Chondrocyte (in vitro differentiated cells): Measurements from ENCODE around the gene COX8A. TPM values are rescaled to one million over a fixed set of nuclear protein-coding genes. Genes with fewer than 3 reads are reported as not detected.

Source experiments
- DNase-seq: peaks from one replicate; pipeline ENCODE4 v3.0.0; 2021; ENCODE audit warnings: mixed read lengths, low spot score
- H3K27ac Mint-ChIP-seq: one replicate; pipeline ENCODE4 v1.8.0; 2021; ENCODE audit warnings: mild to moderate bottlenecking, moderate library complexity, mixed read lengths; ENCODE audit not compliant: unreplicated experiment
- H3K27me3 Mint-ChIP-seq: 2 replicates; pipeline ENCODE4 v1.8.0; 2021; ENCODE audit warnings: low read depth, mixed read lengths
- H3K36me3 Mint-ChIP-seq: 2 replicates; pipeline ENCODE4 v1.8.0; 2021; ENCODE audit warnings: low read depth, mixed read lengths
- H3K4me1 Mint-ChIP-seq: 2 replicates; pipeline ENCODE4 v1.8.0; 2021; ENCODE audit warnings: low read depth, mild to moderate bottlenecking, mixed read lengths
- H3K4me3 Mint-ChIP-seq: one replicate; pipeline ENCODE4 v1.8.0; 2021; ENCODE audit warnings: mild to moderate bottlenecking, moderate library complexity, mixed read lengths; ENCODE audit not compliant: unreplicated experiment
- H3K9me3 Mint-ChIP-seq: 2 replicates; pipeline ENCODE4 v1.8.0; 2021; ENCODE audit warnings: low read depth, mixed read lengths
- total RNA-seq: library from RNA; stranded (reverse); gene quantifications from 3 replicates; pipeline ENCODE4 v1.2.1, GENCODE V29; 2021
- TF ChIP-seq, protein P1 (sequence below): fragments of 200-600 bp; sonication (generic); IDR thresholded peaks from 2 replicates; pipeline ENCODE4 v1.5.0; 2021; ENCODE audit warnings: antibody characterized with exemption, mild to moderate bottlenecking, moderate library complexity

COX8A gene
- total RNA-seq, 1 donor from 2014 or later, result 245 TPM

DNA sequence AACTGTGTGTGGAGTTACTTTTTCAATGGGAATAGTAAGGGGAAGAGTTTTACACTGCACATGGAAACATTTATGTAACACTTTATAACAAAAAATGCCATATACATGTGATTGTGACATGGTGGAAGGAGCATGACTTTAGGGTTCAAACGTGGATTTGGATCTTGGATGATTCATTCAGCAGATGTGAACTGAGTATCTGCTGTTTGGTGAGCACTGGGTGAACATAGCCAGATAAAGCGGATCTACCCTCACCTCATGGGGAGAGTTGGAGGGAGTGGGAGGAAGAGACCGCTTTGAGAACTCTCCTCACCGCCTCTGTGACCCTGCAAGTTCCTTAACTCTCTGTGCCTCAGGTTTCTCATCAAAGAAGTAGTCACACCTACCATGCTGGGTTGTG is 32.5 kb upstream of the COX8A start:
- Mint-ChIP-seq H3K27ac (no peak overlapping the region), H3K36me3 (peaks cover 1% of the 10 kb centered on the region)
- DNase-seq, result no peak

DNA sequence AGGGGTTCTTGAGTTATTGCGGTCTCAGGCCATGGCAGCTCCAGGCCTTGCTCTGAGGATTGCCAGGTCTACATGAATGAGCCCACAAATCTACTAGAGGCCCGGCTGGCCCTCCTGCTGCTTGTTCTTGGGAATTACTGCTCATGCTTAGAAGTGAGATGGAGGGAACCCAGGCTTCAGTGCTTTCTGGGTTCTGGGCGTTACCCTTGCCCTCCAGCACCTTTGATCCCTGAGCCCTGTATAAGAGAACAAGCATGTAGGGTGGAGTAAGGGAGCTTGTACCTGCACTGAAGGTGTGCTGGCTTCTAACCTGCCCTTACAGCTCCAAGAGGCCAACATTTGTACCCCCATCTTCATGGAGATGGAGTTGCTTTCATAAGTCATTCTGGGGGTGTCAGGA is 31.6 kb upstream of the COX8A start:
- peaks cover 1% of the 10 kb centered on the region for H3K36me3 Mint-ChIP-seq
- no peak for DNase-seq
- no peak overlapping the region for H3K4me3 Mint-ChIP-seq
- no peaks in the 10 kb centered on the region for H3K27me3 Mint-ChIP-seq
- TF ChIP-seq, protein P1, sequence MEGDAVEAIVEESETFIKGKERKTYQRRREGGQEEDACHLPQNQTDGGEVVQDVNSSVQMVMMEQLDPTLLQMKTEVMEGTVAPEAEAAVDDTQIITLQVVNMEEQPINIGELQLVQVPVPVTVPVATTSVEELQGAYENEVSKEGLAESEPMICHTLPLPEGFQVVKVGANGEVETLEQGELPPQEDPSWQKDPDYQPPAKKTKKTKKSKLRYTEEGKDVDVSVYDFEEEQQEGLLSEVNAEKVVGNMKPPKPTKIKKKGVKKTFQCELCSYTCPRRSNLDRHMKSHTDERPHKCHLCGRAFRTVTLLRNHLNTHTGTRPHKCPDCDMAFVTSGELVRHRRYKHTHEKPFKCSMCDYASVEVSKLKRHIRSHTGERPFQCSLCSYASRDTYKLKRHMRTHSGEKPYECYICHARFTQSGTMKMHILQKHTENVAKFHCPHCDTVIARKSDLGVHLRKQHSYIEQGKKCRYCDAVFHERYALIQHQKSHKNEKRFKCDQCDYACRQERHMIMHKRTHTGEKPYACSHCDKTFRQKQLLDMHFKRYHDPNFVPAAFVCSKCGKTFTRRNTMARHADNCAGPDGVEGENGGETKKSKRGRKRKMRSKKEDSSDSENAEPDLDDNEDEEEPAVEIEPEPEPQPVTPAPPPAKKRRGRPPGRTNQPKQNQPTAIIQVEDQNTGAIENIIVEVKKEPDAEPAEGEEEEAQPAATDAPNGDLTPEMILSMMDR, result no peak
- H3K27ac Mint-ChIP-seq, result no peak overlapping the region
- peaks cover 27% of the 10 kb centered on the region for H3K4me1 Mint-ChIP-seq
- no peaks in the 10 kb centered on the region for H3K9me3 Mint-ChIP-seq

More for the DNA sequence above, 32.5 kb upstream of the COX8A start:
- Mint-ChIP-seq H3K4me3 (no peak overlapping the region), H3K9me3 (no peaks in the 10 kb centered on the region), H3K27me3 (no peaks in the 10 kb centered on the region), H3K4me1 (peaks cover 27% of the 10 kb centered on the region)
- TF ChIP-seq, protein P1, result no peak

DNA sequence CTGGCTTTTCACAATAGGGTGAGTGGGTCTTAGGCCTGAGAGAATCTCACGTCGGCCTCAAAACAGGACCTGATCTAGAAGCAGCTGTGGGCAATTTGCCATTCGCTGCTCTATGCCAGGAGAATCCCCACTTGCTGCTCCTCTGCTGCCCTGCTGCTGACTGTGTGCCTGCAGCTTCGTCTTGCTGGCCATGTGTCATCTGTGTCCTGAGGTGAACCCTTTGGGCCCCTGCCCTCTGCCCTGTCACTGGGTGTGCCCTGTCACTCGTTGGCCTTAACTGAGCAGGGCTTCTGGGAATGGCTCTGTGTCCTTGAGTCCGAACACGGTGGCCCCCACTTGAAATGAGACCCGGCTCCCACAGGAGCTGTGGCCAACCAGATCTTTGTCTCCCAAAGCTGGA is 29.4 kb upstream of the COX8A start:
- peaks cover 1% of the 10 kb centered on the region for H3K36me3 Mint-ChIP-seq
- no peak overlapping the region for H3K4me3 Mint-ChIP-seq
- peaks cover 16% of the 10 kb centered on the region for H3K4me1 Mint-ChIP-seq
- peak overlapping the region; percentile 61 for H3K27ac Mint-ChIP-seq
- DNase-seq, result no peak
- TF ChIP-seq, protein P1, result no peak
- H3K9me3 Mint-ChIP-seq, result no peaks in the 10 kb centered on the region
- no peaks in the 10 kb centered on the region for H3K27me3 Mint-ChIP-seq

DNA sequence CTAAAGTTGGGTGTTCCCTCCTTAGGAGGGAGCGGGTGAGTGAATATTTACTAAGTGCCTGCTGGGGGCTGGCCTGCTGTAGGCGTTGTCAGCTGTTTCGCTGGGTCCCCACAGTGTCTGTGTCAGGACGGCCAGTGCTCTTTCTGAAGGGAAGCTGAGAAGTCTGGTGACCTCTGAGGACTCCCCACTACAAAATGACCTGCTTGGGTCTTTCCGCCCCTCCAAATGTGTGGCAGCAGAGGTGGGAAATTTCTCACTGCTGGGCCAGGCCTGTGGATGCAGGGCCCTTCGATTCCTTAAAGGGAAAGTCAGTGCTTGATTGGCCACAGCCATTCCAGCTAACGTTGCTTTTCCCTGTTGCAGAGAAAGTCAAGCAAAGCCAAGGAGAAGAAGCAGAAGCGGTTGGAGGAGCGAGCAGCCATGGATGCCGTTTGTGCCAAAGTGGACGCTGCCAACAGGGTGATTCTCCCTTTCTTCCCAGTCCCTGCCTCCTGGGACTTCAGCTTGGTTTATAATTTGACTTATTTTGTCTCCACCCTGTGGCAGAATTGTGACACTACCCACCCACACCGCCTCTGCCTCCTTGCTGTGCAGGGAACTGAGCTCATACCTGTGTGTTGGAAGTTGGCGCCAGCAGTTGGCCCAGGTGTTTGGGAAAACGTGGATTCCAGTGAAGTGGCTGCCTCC is 28.8 kb upstream of the COX8A start:
- Mint-ChIP-seq H3K4me1 (peaks cover 11% of the 10 kb centered on the region), H3K27me3 (no peaks in the 10 kb centered on the region), H3K4me3 (no peak overlapping the region), H3K36me3 (peaks cover 1% of the 10 kb centered on the region), H3K27ac (peak overlapping the region; percentile 70), H3K9me3 (no peaks in the 10 kb centered on the region)
- TF ChIP-seq, protein P1, result peak; percentile 93
- DNase-seq, result no peak

DNA sequence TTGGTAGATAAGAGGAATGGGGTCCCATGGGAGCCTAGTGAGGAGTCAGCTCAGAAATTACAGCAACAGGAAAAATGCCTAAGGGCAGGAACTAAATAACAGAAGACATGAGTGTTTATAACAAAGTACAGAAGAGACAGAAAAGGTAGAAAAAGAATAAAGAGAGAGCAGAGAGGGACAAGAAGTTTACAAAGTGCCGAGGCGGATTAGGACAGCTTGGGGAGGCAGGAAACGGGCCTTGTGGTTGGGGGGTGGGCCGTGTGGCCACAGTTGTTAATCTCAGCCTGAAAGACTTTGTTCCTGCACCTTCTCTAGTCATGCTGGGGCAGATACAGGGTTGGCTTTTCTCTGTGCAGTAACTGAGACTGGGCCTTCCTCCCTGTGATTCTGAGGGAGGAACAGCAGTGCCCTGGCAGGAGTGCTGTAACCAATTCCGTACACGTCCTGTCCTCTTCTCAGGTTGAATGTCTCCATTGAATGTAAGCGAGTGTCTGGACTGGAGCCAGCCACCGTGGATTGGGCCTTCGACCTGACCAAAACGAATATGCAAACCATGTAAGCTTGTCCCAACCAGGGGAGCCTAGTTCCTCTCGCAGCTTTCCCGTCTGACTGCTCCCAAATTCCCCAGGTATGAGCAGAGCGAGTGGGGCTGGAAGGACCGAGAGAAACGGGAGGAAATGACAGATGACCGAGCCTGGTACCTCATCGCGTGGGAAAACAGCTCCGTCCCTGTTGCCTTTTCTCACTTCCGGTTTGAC is 22.5 kb upstream of the COX8A start:
- no peaks in the 10 kb centered on the region for H3K4me1 Mint-ChIP-seq
- H3K27me3 Mint-ChIP-seq, result no peaks in the 10 kb centered on the region
- H3K27ac Mint-ChIP-seq, result no peak overlapping the region
- H3K4me3 Mint-ChIP-seq, result no peak overlapping the region
- DNase-seq, result no peak
- H3K36me3 Mint-ChIP-seq, result peaks cover 25% of the 10 kb centered on the region
- TF ChIP-seq, protein P1, result no peak
- H3K9me3 Mint-ChIP-seq, result no peaks in the 10 kb centered on the region
